HCT116 (cell line): ENCODE measurements around the gene CDH23.

ENCODE experiments used
- CBX3 ChIP-seq: IDR thresholded peaks from 2 replicates; pipeline ENCODE4 v1.6.1; 2012; ENCODE audit warnings: low read depth
- CEBPB ChIP-seq: IDR thresholded peaks from 2 replicates; pipeline ENCODE4 v1.6.1; 2012; ENCODE audit warnings: low read depth
- POLR2A ChIP-seq: IDR thresholded peaks from 2 replicates; pipeline ENCODE4 v1.7.0; 2011; ENCODE audit warnings: borderline replicate concordance; ENCODE audit not compliant: insufficient read depth, insufficient read length; ENCODE audit errors: extremely low read depth
- POLR2AphosphoS5 ChIP-seq: IDR thresholded peaks from 2 replicates; pipeline ENCODE4 v1.6.1; 2011; ENCODE audit warnings: mild to moderate bottlenecking, low read depth, low read length, moderate library complexity
- RAD21 ChIP-seq: IDR thresholded peaks from 2 replicates; pipeline ENCODE4 v1.6.1; 2012; ENCODE audit warnings: low read depth, mild to moderate bottlenecking
- SP1 ChIP-seq: IDR thresholded peaks from 2 replicates; pipeline ENCODE4 v1.6.1; 2012; ENCODE audit warnings: low read depth
- SRF ChIP-seq: IDR thresholded peaks from 2 replicates; pipeline ENCODE4 v1.6.1; 2012; ENCODE audit warnings: low read depth
- ZNF274 ChIP-seq: fragments of 200-500 bp; sonication (Bioruptor generic); IDR thresholded peaks from 2 replicates; pipeline ENCODE4 v1.6.1; 2014; ENCODE audit warnings: mild to moderate bottlenecking, low read depth, low read length, inconsistent platforms
- TF ChIP-seq, protein P1 (sequence below), 3 experiments: fragments of 200-600 bp in 1 of 3; sonication (generic) in 1 of 3; IDR thresholded peaks in 2 of 3; conservative IDR thresholded peaks in 1 of 3; 2 replicates each; pipeline ENCODE4 v1.5.1; 2012 to 2017; ENCODE audit warnings: low read depth in 2 of 3, low read length in 2 of 3, antibody characterized with exemption in 1 of 3, borderline replicate concordance in 1 of 3, control low read depth in 1 of 3, mild to moderate bottlenecking in 1 of 3, mixed read lengths in 1 of 3, mixed run types in 1 of 3, moderate library complexity in 1 of 3; ENCODE audit not compliant: insufficient read depth in 1 of 3
- TF ChIP-seq, protein P2 (sequence below): IDR thresholded peaks from 2 replicates; pipeline ENCODE4 v1.6.1; 2012
- TF ChIP-seq, protein P3 (sequence below): IDR thresholded peaks from 2 replicates; pipeline ENCODE4 v1.6.1; 2012; ENCODE audit warnings: low read depth

DNA sequence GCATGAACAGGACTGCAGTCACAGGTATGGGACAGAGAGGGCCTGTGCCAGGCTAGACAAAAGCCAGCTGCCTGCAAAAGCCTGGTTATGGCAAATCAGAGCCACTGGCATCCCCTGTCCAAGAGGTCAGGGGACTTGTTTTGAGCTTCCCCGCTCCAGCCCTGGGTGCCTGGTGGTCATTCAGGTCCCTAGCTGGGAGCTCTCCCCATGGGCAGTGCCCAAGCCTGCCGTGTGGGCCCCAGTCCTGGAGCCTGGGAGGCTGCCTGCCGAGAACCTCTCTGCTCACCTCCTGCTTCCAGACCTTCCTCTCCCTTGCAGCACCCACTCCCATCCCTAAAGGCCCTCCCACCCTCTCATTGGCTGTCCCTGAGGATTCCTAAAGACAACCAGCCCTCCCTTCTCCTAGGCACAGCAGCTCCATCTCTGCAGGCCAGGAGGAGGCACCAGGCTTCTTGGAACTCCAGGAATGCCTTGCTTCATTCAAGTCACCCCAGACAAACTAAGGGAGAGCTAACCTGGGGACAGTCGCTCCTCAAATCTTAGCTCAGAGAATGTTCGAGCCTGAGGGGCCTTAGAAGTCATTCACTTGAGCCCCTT is 172.3 kb downstream of the CDH23 start:
- TF ChIP-seq, protein P1, sequence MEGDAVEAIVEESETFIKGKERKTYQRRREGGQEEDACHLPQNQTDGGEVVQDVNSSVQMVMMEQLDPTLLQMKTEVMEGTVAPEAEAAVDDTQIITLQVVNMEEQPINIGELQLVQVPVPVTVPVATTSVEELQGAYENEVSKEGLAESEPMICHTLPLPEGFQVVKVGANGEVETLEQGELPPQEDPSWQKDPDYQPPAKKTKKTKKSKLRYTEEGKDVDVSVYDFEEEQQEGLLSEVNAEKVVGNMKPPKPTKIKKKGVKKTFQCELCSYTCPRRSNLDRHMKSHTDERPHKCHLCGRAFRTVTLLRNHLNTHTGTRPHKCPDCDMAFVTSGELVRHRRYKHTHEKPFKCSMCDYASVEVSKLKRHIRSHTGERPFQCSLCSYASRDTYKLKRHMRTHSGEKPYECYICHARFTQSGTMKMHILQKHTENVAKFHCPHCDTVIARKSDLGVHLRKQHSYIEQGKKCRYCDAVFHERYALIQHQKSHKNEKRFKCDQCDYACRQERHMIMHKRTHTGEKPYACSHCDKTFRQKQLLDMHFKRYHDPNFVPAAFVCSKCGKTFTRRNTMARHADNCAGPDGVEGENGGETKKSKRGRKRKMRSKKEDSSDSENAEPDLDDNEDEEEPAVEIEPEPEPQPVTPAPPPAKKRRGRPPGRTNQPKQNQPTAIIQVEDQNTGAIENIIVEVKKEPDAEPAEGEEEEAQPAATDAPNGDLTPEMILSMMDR (IDR thresholded peaks at IDR 0.05 in 2 of 3, conservative IDR thresholded peaks at IDR 0.05 in 1 of 3; ENCODE audit: borderline replicate concordance in 1 of 3, insufficient read depth in 1 of 3, low read depth in 2 of 3, low read length in 2 of 3), result no peak
- TF ChIP-seq, protein P2, sequence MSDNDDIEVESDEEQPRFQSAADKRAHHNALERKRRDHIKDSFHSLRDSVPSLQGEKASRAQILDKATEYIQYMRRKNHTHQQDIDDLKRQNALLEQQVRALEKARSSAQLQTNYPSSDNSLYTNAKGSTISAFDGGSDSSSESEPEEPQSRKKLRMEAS, result no peak
- TF ChIP-seq RAD21 (no peak), POLR2AphosphoS5 (no peak), POLR2A (no peak), SP1 (no peak), SRF (no peak), CEBPB (no peak), ZNF274 (no peak), CBX3 (no peak)
- TF ChIP-seq, protein P3, sequence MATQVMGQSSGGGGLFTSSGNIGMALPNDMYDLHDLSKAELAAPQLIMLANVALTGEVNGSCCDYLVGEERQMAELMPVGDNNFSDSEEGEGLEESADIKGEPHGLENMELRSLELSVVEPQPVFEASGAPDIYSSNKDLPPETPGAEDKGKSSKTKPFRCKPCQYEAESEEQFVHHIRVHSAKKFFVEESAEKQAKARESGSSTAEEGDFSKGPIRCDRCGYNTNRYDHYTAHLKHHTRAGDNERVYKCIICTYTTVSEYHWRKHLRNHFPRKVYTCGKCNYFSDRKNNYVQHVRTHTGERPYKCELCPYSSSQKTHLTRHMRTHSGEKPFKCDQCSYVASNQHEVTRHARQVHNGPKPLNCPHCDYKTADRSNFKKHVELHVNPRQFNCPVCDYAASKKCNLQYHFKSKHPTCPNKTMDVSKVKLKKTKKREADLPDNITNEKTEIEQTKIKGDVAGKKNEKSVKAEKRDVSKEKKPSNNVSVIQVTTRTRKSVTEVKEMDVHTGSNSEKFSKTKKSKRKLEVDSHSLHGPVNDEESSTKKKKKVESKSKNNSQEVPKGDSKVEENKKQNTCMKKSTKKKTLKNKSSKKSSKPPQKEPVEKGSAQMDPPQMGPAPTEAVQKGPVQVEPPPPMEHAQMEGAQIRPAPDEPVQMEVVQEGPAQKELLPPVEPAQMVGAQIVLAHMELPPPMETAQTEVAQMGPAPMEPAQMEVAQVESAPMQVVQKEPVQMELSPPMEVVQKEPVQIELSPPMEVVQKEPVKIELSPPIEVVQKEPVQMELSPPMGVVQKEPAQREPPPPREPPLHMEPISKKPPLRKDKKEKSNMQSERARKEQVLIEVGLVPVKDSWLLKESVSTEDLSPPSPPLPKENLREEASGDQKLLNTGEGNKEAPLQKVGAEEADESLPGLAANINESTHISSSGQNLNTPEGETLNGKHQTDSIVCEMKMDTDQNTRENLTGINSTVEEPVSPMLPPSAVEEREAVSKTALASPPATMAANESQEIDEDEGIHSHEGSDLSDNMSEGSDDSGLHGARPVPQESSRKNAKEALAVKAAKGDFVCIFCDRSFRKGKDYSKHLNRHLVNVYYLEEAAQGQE, result no peak
